HAP-1 (cell line): ENCODE results near the gene SP2.

Experiments
- DNase-seq, 2 experiments: peaks; one replicate each; pipeline ENCODE4 v3.0.0-alpha.2; 2016 to 2020; ENCODE audit warnings: low spot score in 2 of 2
- H3K27me3 ChIP-seq: fragments of 250-450 bp; sonication (Bioruptor Pico); 2 replicates; pipeline ENCODE4 v1.5.1; 2020; ENCODE audit warnings: low read depth, mild to moderate bottlenecking, moderate library complexity
- H3K36me3 ChIP-seq: fragments of 250-450 bp; sonication (Bioruptor Pico); replicated peaks from 2 replicates; pipeline ENCODE4 v1.5.1; 2020; ENCODE audit warnings: mild to moderate bottlenecking
- H3K4me1 ChIP-seq: fragments of 250-450 bp; sonication (Bioruptor Pico); 2 replicates; pipeline ENCODE4 v1.5.1; 2020; ENCODE audit warnings: mild to moderate bottlenecking
- H3K4me3 ChIP-seq: fragments of 250-450 bp; sonication (Bioruptor Pico); 2 replicates; pipeline ENCODE4 v1.5.1; 2020; ENCODE audit warnings: mild to moderate bottlenecking, moderate library complexity
- H3K9me3 ChIP-seq: fragments of 250-450 bp; sonication (Bioruptor Pico); 2 replicates; pipeline ENCODE4 v1.5.1; 2020; ENCODE audit warnings: mild to moderate bottlenecking, moderate library complexity
- in situ Hi-C: fragments of 300-500 bp; cut with MboI; formaldehyde crosslinking; loops from 3 replicates; pipeline ENCODE4 v1.14.3; 2020; ENCODE audit warnings: low sequenced_read_pairs, inconsistent platforms, mixed read lengths

Gene SP2

DNA sequence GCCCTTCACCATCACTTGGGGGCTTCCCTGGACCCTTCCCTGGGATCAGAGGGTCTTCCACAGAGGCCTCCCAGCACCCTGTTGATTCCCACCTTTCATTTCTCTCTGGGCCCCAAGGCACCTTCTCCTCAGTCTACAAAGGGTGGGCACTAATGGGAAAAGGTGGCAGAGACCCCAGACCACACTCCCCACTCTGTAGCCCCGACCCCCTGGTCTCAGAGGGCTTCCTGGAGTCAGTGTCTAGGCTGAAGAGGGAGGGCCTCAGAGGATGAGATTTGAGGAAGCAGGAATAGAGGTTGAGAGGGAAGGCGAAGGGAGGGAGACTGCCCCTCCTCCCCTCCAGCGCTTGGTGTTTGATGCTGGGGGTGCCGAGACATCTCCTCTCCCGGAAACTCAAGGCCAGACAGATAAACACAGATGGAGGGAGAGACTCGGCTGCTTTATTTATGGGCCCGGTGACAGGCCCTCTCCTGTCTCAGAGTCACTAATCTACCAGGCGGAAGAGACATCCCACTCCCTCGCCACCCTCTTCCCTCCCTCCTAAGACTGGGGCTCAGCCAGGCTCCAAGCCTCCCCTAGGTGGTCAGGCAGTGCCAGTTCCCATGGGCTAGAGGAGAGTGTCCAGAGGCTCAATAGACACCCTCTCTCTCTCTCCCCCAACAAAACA is 18.5 kb upstream of the SP2 start:
- H3K27me3 ChIP-seq: peaks cover 66% of the 10 kb centered on the region
- H3K4me3 ChIP-seq: no peak overlapping the region
- H3K4me1 ChIP-seq: no peaks in the 10 kb centered on the region
- H3K36me3 ChIP-seq: no peaks in the 10 kb centered on the region
- in situ Hi-C loops: no loop called here
- DNase-seq: no peak
- no peaks in the 10 kb centered on the region for H3K9me3 ChIP-seq

DNA sequence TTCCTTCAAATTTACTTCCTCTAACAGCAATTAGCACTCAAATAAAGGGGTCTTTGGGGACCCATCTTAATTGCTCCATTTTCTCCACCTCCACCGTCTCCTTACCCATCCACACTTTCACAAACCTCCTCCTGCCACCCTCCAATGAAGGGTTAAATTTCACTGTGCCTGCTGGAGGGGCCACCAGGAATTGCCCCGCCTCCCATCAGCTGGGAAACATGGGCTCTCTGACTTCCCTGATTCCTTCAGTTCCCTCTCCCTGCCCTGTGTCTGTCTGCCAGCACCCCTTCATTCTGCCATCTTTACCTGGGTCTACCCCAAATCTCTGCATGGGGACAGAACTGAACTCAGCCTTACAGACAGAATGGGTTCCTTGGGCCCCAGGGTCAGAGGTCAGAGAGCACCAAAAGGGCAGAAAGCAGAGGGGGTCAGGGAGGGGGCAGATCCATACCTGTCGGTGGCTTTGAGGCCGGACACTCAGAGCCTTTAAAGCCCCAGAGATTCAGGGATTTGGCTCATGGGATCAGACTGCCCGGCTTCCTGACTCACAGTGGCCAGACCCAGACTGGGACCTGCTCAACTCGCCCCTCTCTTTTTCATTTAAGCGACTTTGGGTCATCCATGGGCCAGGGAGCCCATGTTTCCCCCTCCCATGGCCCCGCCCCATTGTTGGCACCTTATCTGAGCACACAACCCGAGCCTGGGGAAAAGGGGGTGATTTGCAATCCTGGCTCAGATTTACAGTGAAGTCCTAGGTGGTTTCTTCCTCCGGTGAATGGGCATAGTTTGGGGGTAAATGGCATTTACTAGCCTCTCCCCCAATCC is 17.6 kb upstream of the SP2 start:
- in situ Hi-C loops: no loop called here
- no peaks in the 10 kb centered on the region for H3K4me1 ChIP-seq
- no peak overlapping the region for H3K4me3 ChIP-seq
- H3K9me3 ChIP-seq: no peaks in the 10 kb centered on the region
- no peak for DNase-seq
- H3K27me3 ChIP-seq: peaks cover 66% of the 10 kb centered on the region
- H3K36me3 ChIP-seq: no peaks in the 10 kb centered on the region

DNA sequence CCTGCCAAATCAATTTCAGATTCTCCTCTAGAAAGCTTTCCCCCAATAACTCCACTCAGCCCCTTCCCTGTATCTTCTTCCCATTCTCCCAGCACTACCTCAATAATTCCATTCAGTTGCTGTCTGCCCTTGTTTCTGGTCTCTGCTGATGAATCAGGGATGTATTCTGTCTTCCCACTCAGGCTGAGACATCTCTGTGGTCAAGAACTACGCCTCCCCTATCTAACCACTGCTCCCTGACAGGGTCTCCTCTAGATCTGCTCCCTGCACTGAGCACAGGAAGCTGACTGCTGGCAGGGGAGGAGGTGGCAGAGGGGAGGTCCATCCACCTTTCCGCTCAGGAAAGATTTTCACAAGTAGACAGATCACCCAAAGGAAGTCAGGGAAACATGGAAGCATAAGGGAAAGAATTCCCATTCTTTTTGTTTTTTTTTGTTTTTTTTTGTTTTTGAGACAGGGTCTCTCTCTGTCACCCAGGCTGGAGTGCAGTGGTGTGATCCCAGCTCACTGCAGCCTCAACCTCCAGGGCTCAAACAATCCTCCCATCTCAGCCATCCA is 16.9 kb upstream of the SP2 start:
- in situ Hi-C loops: no loop called here
- Histone ChIP-seq H3K27me3 (peaks cover 62% of the 10 kb centered on the region), H3K4me1 (no peaks in the 10 kb centered on the region), H3K9me3 (no peaks in the 10 kb centered on the region), H3K36me3 (no peaks in the 10 kb centered on the region), H3K4me3 (no peak overlapping the region)
- no peak for DNase-seq

DNA sequence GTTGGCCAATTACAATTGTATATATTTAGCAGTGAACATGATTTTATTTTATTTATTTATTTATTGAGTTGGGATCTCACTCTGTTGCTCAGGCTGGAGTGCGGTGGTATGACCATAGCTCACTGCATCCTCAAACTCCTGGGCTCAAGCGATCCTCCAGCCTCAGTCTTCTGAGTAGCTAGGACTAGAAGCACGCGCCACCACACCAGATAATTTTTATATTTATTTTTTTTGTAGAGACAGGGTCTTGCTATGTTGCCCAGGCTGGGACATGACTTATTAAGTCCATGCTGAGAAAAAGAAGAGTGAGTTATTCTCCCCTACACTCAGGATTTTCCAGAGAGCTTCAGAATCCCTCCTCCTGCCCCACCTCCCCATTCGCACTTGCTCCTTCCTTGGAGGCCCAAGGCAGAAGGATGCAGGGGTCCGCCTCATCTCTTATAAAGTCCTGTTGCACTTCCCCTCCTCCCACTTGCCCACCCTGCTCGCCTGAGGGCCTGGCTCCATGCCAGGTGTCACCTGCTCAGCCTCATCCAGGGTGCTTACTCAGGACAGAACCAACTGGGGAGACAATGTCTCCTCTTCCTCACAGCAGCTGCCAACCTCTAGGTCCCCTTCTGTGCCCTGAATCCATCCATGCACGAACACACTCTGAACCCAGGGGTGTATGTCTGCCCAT is 16.1 kb upstream of the SP2 start:
- H3K27me3 ChIP-seq: peaks cover 54% of the 10 kb centered on the region
- H3K4me3 ChIP-seq: no peak overlapping the region
- H3K4me1 ChIP-seq: no peaks in the 10 kb centered on the region
- DNase-seq: no peak
- H3K36me3 ChIP-seq: no peaks in the 10 kb centered on the region
- H3K9me3 ChIP-seq: no peaks in the 10 kb centered on the region
- in situ Hi-C loops: no loop called here

DNA sequence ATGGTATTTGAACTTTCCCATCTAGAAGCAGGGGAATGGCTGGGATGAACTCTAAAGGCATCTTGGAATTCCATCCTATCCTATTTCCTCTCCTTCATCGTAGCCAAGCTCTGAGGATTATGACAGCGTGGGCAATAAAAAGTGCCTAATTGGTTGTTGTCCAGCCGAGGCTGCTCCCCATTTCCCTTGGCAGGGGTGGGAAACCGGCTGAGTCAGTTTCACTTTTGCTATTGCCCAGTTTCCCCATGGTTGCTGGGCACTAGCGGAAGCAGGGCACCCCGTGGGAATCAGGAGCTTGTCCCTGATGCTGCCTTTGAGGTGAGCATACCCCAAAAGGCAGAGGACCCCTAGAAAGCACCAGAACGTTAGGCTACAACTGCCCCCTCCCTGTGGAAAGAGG is 13.8 kb upstream of the SP2 start:
- H3K36me3 ChIP-seq: no peaks in the 10 kb centered on the region
- in situ Hi-C loops: no loop called here
- no peaks in the 10 kb centered on the region for H3K4me1 ChIP-seq
- DNase-seq: no peak
- no peak overlapping the region for H3K4me3 ChIP-seq
- H3K9me3 ChIP-seq: no peaks in the 10 kb centered on the region
- peaks cover 46% of the 10 kb centered on the region for H3K27me3 ChIP-seq

GRCh38 chr17:47882695-47883588 is 13.1 kb upstream of the SP2 start:
- in situ Hi-C loops: no loop called here
- Histone ChIP-seq H3K36me3 (no peaks in the 10 kb centered on the region), H3K27me3 (peaks cover 39% of the 10 kb centered on the region), H3K9me3 (no peaks in the 10 kb centered on the region), H3K4me1 (no peaks in the 10 kb centered on the region), H3K4me3 (no peak overlapping the region)
- DNase-seq: no peak

DNA sequence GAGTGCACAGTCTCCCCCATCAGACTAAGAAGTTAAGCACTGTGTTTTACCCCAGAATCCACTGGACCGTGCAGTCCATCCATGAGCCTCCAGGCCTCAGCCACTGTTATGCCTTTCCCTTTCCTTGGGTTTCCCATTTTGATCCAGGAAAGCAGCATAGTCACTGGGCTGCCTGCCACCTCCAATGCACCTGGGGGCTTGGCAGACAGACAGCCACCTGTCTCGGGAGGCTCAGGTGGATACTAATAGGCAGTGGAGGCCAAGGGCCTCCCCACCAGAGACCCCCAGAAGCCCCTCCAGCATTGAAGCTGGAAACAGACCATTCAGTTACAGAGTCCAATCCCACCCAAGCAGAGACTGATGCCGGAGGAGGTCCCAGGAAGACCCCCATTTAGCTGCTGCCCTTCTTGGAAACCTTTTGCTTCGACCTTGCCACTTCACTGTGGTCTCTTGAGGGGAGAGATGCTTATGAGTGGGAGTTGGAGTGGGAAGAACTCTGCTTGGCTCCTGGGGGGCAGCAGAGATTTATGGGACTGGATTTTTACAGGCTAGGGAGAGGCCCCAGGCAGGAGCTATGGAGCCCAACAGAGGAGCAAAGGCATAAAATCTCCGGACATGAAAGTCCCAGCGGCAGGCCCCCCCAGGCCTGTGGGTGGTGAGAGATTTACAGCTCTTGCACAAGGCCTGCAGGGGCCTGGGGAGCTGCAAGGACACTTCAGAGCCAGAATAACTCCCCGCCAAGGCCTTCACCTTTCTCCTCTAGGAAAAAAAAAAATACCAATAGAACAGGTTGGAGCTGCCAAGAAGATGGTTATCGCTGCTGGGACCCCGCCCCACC is 12.2 kb upstream of the SP2 start:
- in situ Hi-C loops: no loop called here
- Histone ChIP-seq H3K9me3 (no peaks in the 10 kb centered on the region), H3K4me1 (no peaks in the 10 kb centered on the region), H3K36me3 (no peaks in the 10 kb centered on the region), H3K4me3 (no peak overlapping the region), H3K27me3 (peaks cover 31% of the 10 kb centered on the region)
- no peak for DNase-seq

DNA sequence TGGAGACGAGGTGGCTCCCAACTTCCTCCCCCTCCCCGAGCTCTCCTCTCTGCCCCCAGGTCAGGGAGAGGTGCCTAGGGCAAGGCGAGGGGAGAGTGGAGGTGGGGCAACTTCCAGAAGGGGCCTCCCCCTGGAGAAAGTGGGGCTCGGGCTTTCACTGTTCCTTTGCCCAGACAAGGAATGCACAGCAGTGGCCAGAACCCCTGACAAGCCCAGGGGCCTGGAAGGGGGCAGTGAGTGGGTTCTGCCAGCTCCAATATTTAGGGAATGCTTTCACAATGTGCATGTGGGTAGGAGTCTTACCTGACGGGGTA is 11.7 kb upstream of the SP2 start:
- H3K4me3 ChIP-seq: no peak overlapping the region
- DNase-seq: no peak
- H3K27me3 ChIP-seq: peaks cover 27% of the 10 kb centered on the region
- in situ Hi-C loops: no loop called here
- no peaks in the 10 kb centered on the region for H3K9me3 ChIP-seq
- H3K4me1 ChIP-seq: no peaks in the 10 kb centered on the region
- no peaks in the 10 kb centered on the region for H3K36me3 ChIP-seq

DNA sequence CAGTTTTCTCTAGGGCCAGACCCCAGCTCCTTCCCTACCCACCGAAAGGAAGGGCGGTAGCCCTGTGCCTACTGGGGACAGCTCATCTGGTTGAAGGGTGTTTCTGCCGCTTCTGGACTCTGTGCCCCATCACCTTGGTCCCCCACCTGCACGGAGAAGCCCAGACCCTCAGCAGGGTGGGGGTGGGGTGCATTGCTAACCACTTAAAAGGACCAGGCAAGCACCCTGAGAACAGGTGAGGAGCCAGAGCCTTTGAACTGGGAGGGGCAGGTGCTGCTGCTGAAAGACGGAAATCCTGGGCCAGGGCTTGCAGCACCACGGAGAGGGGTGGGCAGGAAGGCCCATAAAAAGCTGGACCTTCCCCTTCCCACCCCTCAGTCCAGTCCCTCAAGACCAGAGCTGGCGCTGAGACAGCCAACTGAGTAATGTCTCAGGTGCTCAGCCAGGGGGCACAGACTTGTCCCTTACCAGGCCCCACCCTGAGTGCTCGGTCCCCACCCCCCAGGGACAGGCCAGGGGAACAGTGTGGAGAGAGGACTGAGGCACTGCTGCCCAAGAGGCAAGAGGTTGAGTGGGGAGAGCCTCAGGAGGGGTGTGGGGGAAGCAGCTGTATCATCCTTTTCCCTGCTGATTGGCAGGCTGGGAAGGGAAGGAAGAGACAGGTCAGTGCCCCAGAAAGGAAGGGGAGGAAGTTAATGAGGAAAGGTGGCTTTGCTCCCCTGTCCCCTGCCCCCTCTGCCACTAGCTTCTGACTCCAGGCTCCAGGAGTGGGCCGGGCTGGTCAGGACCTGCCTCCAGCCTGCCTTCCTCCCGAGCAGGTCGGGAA is 10.9 kb upstream of the SP2 start:
- H3K4me3 ChIP-seq: no peak overlapping the region
- H3K9me3 ChIP-seq: no peaks in the 10 kb centered on the region
- no peaks in the 10 kb centered on the region for H3K4me1 ChIP-seq
- in situ Hi-C loops: no loop called here
- no peaks in the 10 kb centered on the region for H3K36me3 ChIP-seq
- no peak for DNase-seq
- peaks cover 21% of the 10 kb centered on the region for H3K27me3 ChIP-seq

DNA sequence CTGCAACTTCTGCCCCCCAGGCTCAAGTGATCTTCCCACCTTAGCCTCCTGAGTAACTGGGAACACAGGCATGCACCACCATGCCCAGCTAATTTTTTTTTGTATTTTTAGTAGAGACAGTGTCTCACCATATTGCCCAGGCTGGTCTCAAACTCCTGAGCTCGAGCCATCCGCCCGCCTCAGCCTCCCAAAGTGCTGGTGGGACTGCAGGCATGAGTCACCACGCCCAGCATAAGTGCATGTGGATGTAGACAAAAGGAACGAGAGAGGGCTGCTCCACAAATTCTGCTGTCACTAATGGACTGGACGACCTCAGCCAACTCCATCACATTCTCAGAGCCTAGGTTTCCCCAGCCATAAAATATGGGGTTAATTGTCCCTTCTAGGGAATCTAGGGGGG is 7.7 kb upstream of the SP2 start:
- no peak for DNase-seq
- Histone ChIP-seq H3K4me1 (no peaks in the 10 kb centered on the region), H3K36me3 (no peaks in the 10 kb centered on the region), H3K27me3 (peaks cover 5% of the 10 kb centered on the region; the same call in 1 of the 2 replicates), H3K4me3 (no peak overlapping the region), H3K9me3 (no peaks in the 10 kb centered on the region)
- in situ Hi-C loops: no loop called here

- in situ Hi-C loops: loop anchor here (5.0 to 10.0 kb wide), 2 partner anchors 48 to 115 kb away; partner anchors contain the start of gene SCRN2
- Histone ChIP-seq H3K36me3 (no peaks in the 10 kb centered on the region), H3K9me3 (no peaks in the 10 kb centered on the region), H3K27me3 (0 out of 2 replicates have a peak, but pooled peaks cover 3% of the 10 kb centered on the region), H3K4me1 (no peaks in the 10 kb centered on the region), H3K4me3 (no peak overlapping the region)
- peak; percentile 65 to 93 for DNase-seq
These were observed 6.1 kb upstream of the SP2 start for GRCh38 chr17:47889734-47890529.
